ENCODE data around the gene DUSP1. TPM values are rescaled to one million over a fixed set of nuclear protein-coding genes. Genes with fewer than 3 reads are reported as not detected.
A peak's percentile ranks its signal among the peaks of the same experiment; 100 is the strongest.

DUSP1 gene
- total and polyA plus RNA-seq, 2 experiments from 2014 or later = 32.2 to 49.4 TPM

DNA sequence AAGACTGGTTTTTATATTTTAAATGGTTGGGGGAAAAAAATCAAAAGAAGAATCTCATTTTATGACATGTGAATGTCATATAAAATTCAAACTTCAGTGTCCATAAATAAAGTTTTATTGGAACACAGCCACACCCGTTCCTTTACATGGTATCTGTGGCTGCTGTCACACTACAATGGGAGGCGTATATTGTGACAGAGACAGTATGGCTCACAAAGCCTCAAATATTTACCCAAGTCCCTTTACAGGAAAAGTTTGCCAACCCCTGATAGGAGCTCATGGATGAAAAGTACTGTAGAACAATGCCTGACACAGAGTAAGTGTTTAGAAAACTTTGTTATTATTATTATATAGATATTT lies 5.2 kb upstream of the DUSP1 start:
- TF ChIP-seq CTCF (IDR thresholded peaks at IDR 0.05; ENCODE audit: low read depth, low read length) = no peak
- no peak overlapping the region for H3K27ac ChIP-seq
- no peaks in the 10 kb centered on the region for H3K27me3 ChIP-seq
- H3K4me1 ChIP-seq (ENCODE audit: low read depth) = peaks cover 4% of the 10 kb centered on the region
- no peak overlapping the region for H3K4me3 ChIP-seq
- no peaks in the 10 kb centered on the region for H3K36me3 ChIP-seq
- H3K9me3 ChIP-seq (ENCODE audit: low read depth) = no peaks in the 10 kb centered on the region
- no peak for DNase-seq (ENCODE audit: low read depth in 1 of 2, low spot score in 1 of 2)

GRCh38 chr5:172775326-172776234 lies 4.6 kb upstream of the DUSP1 start:
- no peak for TF ChIP-seq CTCF (IDR thresholded peaks at IDR 0.05; ENCODE audit: low read depth, low read length)
- DNase-seq (ENCODE audit: low read depth in 1 of 2, low spot score in 1 of 2) = peak in 1 of 2 donors; percentile 96
- H3K9me3 ChIP-seq (ENCODE audit: low read depth) = no peaks in the 10 kb centered on the region
- peaks cover 4% of the 10 kb centered on the region for H3K4me1 ChIP-seq (ENCODE audit: low read depth)
- no peak overlapping the region for H3K4me3 ChIP-seq
- no peak overlapping the region for H3K27ac ChIP-seq
- no peaks in the 10 kb centered on the region for H3K36me3 ChIP-seq
- H3K27me3 ChIP-seq = no peaks in the 10 kb centered on the region

DNA sequence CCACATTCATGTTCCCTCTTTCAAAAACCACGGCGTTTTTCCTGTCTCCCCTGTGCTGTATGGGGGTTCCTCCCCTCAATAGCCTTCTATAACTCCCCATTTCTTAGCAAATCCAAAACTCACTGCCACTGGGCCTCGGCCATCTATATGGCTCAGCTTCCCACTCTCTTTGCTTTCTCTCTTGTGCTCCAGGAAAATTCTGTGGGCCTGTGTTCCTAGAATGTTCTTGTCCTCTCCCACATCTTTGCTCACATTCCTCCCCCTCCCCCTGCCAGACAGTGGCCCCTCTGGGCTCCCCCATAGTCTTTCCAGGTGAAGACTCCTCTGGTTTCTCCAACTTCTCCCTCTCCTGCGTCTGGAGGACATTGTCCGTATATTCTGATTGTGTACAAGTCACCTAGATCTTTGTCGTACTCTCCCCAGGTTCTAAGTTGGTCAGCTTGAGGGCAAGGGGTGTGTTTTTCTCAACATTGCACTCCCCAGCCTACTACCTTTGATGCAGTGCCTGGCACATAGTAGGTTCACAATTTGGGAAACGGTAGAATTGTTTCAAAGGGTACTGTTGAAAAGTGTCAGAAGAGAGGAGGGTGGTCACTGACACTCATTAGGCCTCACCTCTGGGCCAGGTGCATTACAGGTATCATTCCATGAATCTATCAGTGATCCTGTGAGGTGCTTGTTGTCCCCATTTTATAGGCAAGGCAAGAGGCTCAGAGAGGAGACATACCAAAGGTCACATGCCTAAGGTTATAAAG lies 3.7 kb upstream of the DUSP1 start:
- no peak for DNase-seq (ENCODE audit: low read depth in 1 of 2, low spot score in 1 of 2)
- Histone ChIP-seq H3K36me3 (no peaks in the 10 kb centered on the region), H3K9me3 (ENCODE audit: low read depth) (no peaks in the 10 kb centered on the region), H3K4me3 (no peak overlapping the region), H3K4me1 (ENCODE audit: low read depth) (peaks cover 6% of the 10 kb centered on the region), H3K27ac (no peak overlapping the region), H3K27me3 (no peaks in the 10 kb centered on the region)
- TF ChIP-seq CTCF (IDR thresholded peaks at IDR 0.05; ENCODE audit: low read depth, low read length) = no peak

GRCh38 chr5:172773481-172774469 lies 2.8 kb upstream of the DUSP1 start:
- no peaks in the 10 kb centered on the region for H3K27me3 ChIP-seq
- peaks cover 5% of the 10 kb centered on the region for H3K36me3 ChIP-seq
- peak in 1 of 2 donors; percentile 74 for DNase-seq (ENCODE audit: low read depth in 1 of 2, low spot score in 1 of 2)
- no peaks in the 10 kb centered on the region for H3K9me3 ChIP-seq (ENCODE audit: low read depth)
- H3K4me3 ChIP-seq = no peak overlapping the region
- peaks cover 10% of the 10 kb centered on the region for H3K4me1 ChIP-seq (ENCODE audit: low read depth)
- H3K27ac ChIP-seq = no peak overlapping the region
- peak; percentile 11 for TF ChIP-seq CTCF (IDR thresholded peaks at IDR 0.05; ENCODE audit: low read depth, low read length)

Data from cardiac muscle cell (in vitro differentiated cells and primary cell).